ENCODE results near the gene PLEK2. TPM values are rescaled to one million over a fixed set of nuclear protein-coding genes. Genes with fewer than 3 reads are reported as not detected.

Gene PLEK2
- total RNA-seq, 4 donors from 2014 or later, result 0.44 to 0.94 TPM; not detected in 2

DNA sequence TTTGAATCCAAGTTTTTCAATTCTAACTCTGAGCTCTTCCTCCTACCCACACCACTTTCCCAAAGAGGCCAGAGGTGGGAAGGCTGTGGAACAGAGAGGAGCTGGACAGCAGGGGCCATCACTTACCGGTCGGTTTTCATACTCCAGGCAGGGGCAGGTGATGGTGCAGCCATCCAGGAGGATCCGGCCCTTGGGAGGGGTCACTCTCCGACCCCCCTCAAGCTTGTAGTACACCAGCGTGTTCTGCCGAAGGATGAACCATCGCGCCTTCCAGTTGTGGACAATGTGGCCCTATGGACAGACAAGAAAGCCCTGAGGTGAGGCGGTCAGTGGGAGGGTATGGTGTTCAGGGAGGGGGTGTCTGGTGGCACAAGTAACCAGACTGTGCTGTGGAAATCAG lies 14.4 kb downstream of the PLEK2 start:
- intact Hi-C loops (cut with DNase I; ENCODE audit: low total_unique reads) (no loop called here), in situ Hi-C loops (cut with MboI; ENCODE audit: low sequenced_read_pairs in 4 of 4) (no loop called here)
- no peaks in the 10 kb centered on the region for H3K36me3 ChIP-seq

GRCh38 chr14:67396381-67396970 lies 15.5 kb downstream of the PLEK2 start:
- Histone ChIP-seq H3K4me3 (no peak overlapping the region), H3K27me3 (no peaks in the 10 kb centered on the region), H3K36me3 (no peaks in the 10 kb centered on the region), H3K4me1 (no peaks in the 10 kb centered on the region), H3K9me3 (no peaks in the 10 kb centered on the region), H3K27ac (no peak overlapping the region)
- in situ Hi-C loops (cut with MboI; ENCODE audit: low sequenced_read_pairs in 4 of 4) (no loop called here), intact Hi-C loops (cut with DNase I; ENCODE audit: low total_unique reads) (no loop called here)
- no peak for TF ChIP-seq CTCF (IDR thresholded peaks at IDR 0.05 in 4 of 5, conservative IDR thresholded peaks at IDR 0.05 in 1 of 5)
- no peak for TF ChIP-seq POLR2A (IDR thresholded peaks at IDR 0.05)
- ATAC-seq (no peak), DNase-seq (no peak)

More for the DNA sequence above, 14.4 kb downstream of the PLEK2 start:
- DNase-seq (no peak), ATAC-seq (no peak)
- TF ChIP-seq CTCF (IDR thresholded peaks at IDR 0.05 in 4 of 5, conservative IDR thresholded peaks at IDR 0.05 in 1 of 5) (no peak), POLR2A (IDR thresholded peaks at IDR 0.05) (no peak)
- Histone ChIP-seq H3K27ac (no peak overlapping the region), H3K27me3 (no peaks in the 10 kb centered on the region), H3K4me1 (no peaks in the 10 kb centered on the region), H3K4me3 (no peak overlapping the region), H3K9me3 (no peaks in the 10 kb centered on the region)

GRCh38 chr14:67395876-67396189 lies 16.1 kb downstream of the PLEK2 start:
- Histone ChIP-seq H3K4me3 (no peak overlapping the region), H3K4me1 (no peaks in the 10 kb centered on the region), H3K27ac (no peak overlapping the region), H3K36me3 (no peaks in the 10 kb centered on the region), H3K27me3 (no peaks in the 10 kb centered on the region), H3K9me3 (no peaks in the 10 kb centered on the region)
- ATAC-seq (no peak), DNase-seq (no peak)
- intact Hi-C loops (cut with DNase I; ENCODE audit: low total_unique reads), result no loop called here
- in situ Hi-C loops (cut with MboI; ENCODE audit: low sequenced_read_pairs in 4 of 4), result no loop called here
- TF ChIP-seq POLR2A (IDR thresholded peaks at IDR 0.05) (no peak), CTCF (IDR thresholded peaks at IDR 0.05 in 4 of 5, conservative IDR thresholded peaks at IDR 0.05 in 1 of 5) (no peak)

DNA sequence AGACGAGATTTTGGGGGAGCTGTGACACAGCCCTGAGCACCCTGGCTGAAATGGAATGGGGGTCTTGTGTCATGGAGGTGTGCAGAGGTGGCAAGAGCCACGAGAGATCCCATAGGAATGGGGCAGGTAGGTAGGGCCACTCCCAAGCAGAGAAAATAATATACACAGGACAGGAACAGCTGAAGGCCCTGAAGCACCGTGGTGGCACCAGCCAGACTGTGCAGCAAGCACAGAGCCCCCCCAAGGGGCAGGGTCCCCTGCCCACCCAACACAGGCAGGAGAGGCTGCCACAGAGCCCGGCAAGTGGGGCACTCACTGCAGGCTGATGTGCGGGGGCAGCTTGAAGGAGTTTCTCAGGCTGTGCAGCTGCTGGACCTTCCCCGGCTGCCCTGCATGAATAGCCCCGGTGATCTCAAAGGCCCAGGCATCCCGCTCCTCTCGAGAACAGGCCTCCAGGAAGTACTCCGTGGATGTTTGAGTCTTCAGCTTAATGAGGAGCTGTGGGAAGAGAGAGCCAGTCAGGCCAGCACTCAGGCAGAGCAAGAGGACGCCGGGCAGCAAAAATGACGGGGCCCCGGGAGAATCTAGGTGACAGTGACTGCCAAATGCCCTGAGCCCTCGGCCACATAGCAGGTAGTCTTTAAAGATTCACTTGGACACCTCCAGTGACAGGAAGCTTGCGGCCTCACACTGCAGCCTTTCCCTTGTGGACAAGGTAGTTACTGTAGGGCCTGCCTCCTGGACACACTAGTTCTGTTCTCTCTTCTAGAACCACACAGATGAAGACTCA lies 16.7 kb downstream of the PLEK2 start:
- Histone ChIP-seq H3K36me3 (no peaks in the 10 kb centered on the region), H3K4me3 (no peak overlapping the region), H3K9me3 (no peaks in the 10 kb centered on the region), H3K27me3 (no peaks in the 10 kb centered on the region), H3K27ac (no peak overlapping the region), H3K4me1 (no peaks in the 10 kb centered on the region)
- in situ Hi-C loops (cut with MboI; ENCODE audit: low sequenced_read_pairs in 4 of 4), result no loop called here
- TF ChIP-seq CTCF (IDR thresholded peaks at IDR 0.05 in 4 of 5, conservative IDR thresholded peaks at IDR 0.05 in 1 of 5), result no peak
- TF ChIP-seq POLR2A (IDR thresholded peaks at IDR 0.05), result no peak
- intact Hi-C loops (cut with DNase I; ENCODE audit: low total_unique reads), result no loop called here
- ATAC-seq, result no peak
- no peak for DNase-seq
